BJ (cell line): ENCODE measurements around the gene VPS50. TPM values are rescaled to one million over a fixed set of nuclear protein-coding genes. Genes with fewer than 3 reads are reported as not detected.

Experiments
- CTCF ChIA-PET: fragments of 350-600 bp; formaldehyde crosslinking; extraction: SDS; loops from one replicate; lab custom pipeline; 2021; ENCODE audit warnings: antibody characterized with exemption, inconsistent platforms; lab: Yijun Ruan, JAX
- POLR2A ChIA-PET: fragments of 300-600 bp; sonication (Branson Sonifier 250); formaldehyde crosslinking; extraction: SDS; loops from one replicate; lab custom pipeline; 2021; ENCODE audit warnings: antibody characterized with exemption; lab: Charles Lee
- DNase-seq: peaks from one replicate; pipeline ENCODE4 v3.0.0-alpha.2; 2011; ENCODE audit warnings: low read depth
- H3K27me3 ChIP-seq: 2 replicates; pipeline ENCODE4 v1.6.0; 2011; ENCODE audit warnings: low read length; ENCODE audit not compliant: control insufficient read depth, insufficient read depth
- H3K36me3 ChIP-seq: 2 replicates; pipeline ENCODE4 v1.5.1; 2011; ENCODE audit warnings: low read length; ENCODE audit not compliant: control insufficient read depth, insufficient read depth
- H3K4me3 ChIP-seq: 2 replicates; pipeline ENCODE4 v1.5.1; 2011; ENCODE audit warnings: low read depth, mild to moderate bottlenecking, control low read depth, low read length
- CTCF ChIP-seq: IDR thresholded peaks from 2 replicates; pipeline ENCODE4 v1.5.1; 2011; ENCODE audit warnings: low read depth, mild to moderate bottlenecking, control low read depth, inconsistent platforms, low read length, moderate library complexity; ENCODE audit not compliant: insufficient read depth
- polyA plus RNA-seq: library from polyadenylated mRNA; depleted of rRNA; stranded (reverse); fragments of >200 nt; gene quantifications from 2 replicates; pipeline ENCODE4 v1.2.3, GENCODE V29; 2011

The VPS50 gene
- polyA plus RNA-seq, 1 experiment: 10.9 TPM

- Histone ChIP-seq H3K4me3 (no peak overlapping the region), H3K27me3 (no peaks in the 10 kb centered on the region; the same call in 1 of the 2 replicates), H3K36me3 (no peaks in the 10 kb centered on the region)
- ChIA-PET POLR2A (no interaction called here), CTCF (no interaction called here)
- DNase-seq: no peak
- no peak for TF ChIP-seq CTCF
These were observed 35.8 kb upstream of the VPS50 start for GRCh38 chr7:93196336-93196735.

- no peak overlapping the region for H3K4me3 ChIP-seq
- no peaks in the 10 kb centered on the region for H3K36me3 ChIP-seq
- POLR2A ChIA-PET: no interaction called here
- H3K27me3 ChIP-seq: peaks cover 4% of the 10 kb centered on the region
- no peak for TF ChIP-seq CTCF
- CTCF ChIA-PET: no interaction called here
- DNase-seq: no peak
These were observed 33.7 kb upstream of the VPS50 start for GRCh38 chr7:93198472-93198871.

- peaks cover 4% of the 10 kb centered on the region for H3K27me3 ChIP-seq
- no peak for DNase-seq
- TF ChIP-seq CTCF: no peak
- no peak overlapping the region for H3K4me3 ChIP-seq
- no peaks in the 10 kb centered on the region for H3K36me3 ChIP-seq
- ChIA-PET POLR2A (no interaction called here), CTCF (interaction anchor here (0.9 kb wide), 1 partner anchor 51 kb away, joined by 3 read pairs; no protein-coding TSS in a partner anchor)
These were observed 29.4 kb upstream of the VPS50 start for GRCh38 chr7:93202594-93203250.

- DNase-seq: no peak
- ChIA-PET CTCF (no interaction called here), POLR2A (no interaction called here)
- no peaks in the 10 kb centered on the region for H3K36me3 ChIP-seq
- H3K4me3 ChIP-seq: no peak overlapping the region
- H3K27me3 ChIP-seq: peaks cover 4% of the 10 kb centered on the region
- TF ChIP-seq CTCF: no peak
These were observed 28.7 kb upstream of the VPS50 start for GRCh38 chr7:93203496-93203895.

- no peak for TF ChIP-seq CTCF
- Histone ChIP-seq H3K36me3 (no peaks in the 10 kb centered on the region), H3K4me3 (no peak overlapping the region), H3K27me3 (peaks cover 4% of the 10 kb centered on the region)
- ChIA-PET POLR2A (no interaction called here), CTCF (interaction anchor here (1.1 kb wide), 1 partner anchor 23 kb away, joined by 3 read pairs; no protein-coding TSS in a partner anchor)
- DNase-seq: no peak
These were observed 27.1 kb upstream of the VPS50 start for GRCh38 chr7:93205046-93205445.
